ENCODE measurements around the gene HS6ST3.
"Not testable (repeated sequence)": the region's sequence is repeated elsewhere in the genome, so short reads cannot be mapped to it uniquely, and the experiment has no call there.

The HS6ST3 gene

DNA sequence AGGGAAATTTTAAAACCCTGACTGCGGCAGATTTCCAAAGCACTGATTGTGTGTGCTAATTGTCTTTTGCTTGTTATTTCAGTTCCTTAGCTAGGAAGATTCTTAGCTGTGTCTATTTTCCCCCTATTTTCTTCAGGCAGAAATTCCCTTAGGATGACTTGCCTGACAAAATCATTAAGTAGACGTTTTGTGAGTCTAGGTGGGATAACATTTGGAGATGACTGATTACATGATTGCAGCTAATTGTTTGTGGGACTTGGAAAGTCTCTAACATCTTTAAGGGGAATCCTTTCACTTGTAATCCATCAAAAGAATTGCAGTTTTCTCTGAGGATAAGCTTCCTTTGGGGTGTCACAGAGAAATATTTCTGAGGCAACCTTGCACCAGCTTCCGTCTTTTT, 676.4 kb downstream of the HS6ST3 start:
- Histone ChIP-seq H3K36me3 (ENCODE audit: low read depth) (no peaks in the 10 kb centered on the region), H3K27ac (ENCODE audit: poor library complexity, severe bottlenecking) (no peak overlapping the region), H3K4me1 (ENCODE audit: insufficient read depth, poor library complexity, severe bottlenecking) (no peaks in the 10 kb centered on the region), H3K27me3 (ENCODE audit: insufficient read depth, poor library complexity, severe bottlenecking) (no peaks in the 10 kb centered on the region), H3K4me3 (ENCODE audit: severe bottlenecking) (no peak overlapping the region), H3K9me3 (ENCODE audit: severe bottlenecking) (no peaks in the 10 kb centered on the region)
- no peak for ATAC-seq (ENCODE audit: low read depth)
- TF ChIP-seq, protein P1, sequence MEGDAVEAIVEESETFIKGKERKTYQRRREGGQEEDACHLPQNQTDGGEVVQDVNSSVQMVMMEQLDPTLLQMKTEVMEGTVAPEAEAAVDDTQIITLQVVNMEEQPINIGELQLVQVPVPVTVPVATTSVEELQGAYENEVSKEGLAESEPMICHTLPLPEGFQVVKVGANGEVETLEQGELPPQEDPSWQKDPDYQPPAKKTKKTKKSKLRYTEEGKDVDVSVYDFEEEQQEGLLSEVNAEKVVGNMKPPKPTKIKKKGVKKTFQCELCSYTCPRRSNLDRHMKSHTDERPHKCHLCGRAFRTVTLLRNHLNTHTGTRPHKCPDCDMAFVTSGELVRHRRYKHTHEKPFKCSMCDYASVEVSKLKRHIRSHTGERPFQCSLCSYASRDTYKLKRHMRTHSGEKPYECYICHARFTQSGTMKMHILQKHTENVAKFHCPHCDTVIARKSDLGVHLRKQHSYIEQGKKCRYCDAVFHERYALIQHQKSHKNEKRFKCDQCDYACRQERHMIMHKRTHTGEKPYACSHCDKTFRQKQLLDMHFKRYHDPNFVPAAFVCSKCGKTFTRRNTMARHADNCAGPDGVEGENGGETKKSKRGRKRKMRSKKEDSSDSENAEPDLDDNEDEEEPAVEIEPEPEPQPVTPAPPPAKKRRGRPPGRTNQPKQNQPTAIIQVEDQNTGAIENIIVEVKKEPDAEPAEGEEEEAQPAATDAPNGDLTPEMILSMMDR (IDR thresholded peaks at IDR 0.05; ENCODE audit: poor library complexity, severe bottlenecking): no peak
- DNase-seq (ENCODE audit: low spot score): no peak

DNA sequence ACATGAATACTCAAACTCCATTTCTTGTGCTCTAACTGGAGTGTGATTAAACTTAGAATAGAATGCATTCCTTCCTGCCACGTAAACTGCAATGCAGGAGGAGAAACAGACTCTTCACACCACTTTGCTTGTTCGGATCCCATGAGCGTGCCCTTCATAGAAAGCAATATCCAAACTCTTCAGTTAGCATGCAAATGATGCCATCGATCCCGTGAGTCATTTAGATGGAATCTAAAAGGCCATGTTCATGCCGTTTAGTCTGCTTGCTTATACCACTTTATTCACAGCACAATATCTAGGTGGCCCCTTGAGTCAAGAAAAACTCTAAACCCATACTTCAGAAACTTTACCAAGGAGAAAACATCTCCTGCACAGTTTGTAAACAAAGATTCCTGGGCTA, 678.6 kb downstream of the HS6ST3 start:
- Histone ChIP-seq H3K27me3 (ENCODE audit: insufficient read depth, poor library complexity, severe bottlenecking) (no peaks in the 10 kb centered on the region), H3K4me1 (ENCODE audit: insufficient read depth, poor library complexity, severe bottlenecking) (no peaks in the 10 kb centered on the region), H3K27ac (ENCODE audit: poor library complexity, severe bottlenecking) (no peak overlapping the region), H3K9me3 (ENCODE audit: severe bottlenecking) (no peaks in the 10 kb centered on the region), H3K36me3 (ENCODE audit: low read depth) (no peaks in the 10 kb centered on the region), H3K4me3 (ENCODE audit: severe bottlenecking) (no peak overlapping the region)
- ATAC-seq (ENCODE audit: low read depth) (no peak), DNase-seq (ENCODE audit: low spot score) (no peak)
- TF ChIP-seq, protein P1 (IDR thresholded peaks at IDR 0.05; ENCODE audit: poor library complexity, severe bottlenecking): no peak

DNA sequence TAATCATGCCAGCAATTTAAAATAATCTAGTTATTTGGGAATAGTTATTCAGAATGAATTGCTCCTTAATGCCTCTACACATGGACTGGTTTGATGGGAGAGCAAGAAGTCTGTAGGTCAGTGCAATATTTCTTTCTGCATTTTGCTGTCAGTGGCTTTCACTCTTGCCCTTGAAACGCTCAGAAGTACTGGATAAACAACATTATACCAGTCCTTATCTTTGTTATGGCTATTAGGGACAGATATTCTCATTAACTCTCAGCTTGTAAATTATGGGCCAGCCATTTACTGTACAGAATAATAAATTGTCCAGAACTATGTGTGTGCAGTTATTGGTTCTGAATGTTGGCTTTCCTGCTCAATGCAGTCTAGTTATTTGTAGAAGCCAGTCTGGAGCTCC, 680.0 kb downstream of the HS6ST3 start:
- H3K4me1 ChIP-seq (ENCODE audit: insufficient read depth, poor library complexity, severe bottlenecking): no peaks in the 10 kb centered on the region
- no peak overlapping the region for H3K4me3 ChIP-seq (ENCODE audit: severe bottlenecking)
- no peak overlapping the region for H3K27ac ChIP-seq (ENCODE audit: poor library complexity, severe bottlenecking)
- no peaks in the 10 kb centered on the region for H3K27me3 ChIP-seq (ENCODE audit: insufficient read depth, poor library complexity, severe bottlenecking)
- ATAC-seq (ENCODE audit: low read depth) (no peak), DNase-seq (ENCODE audit: low spot score) (no peak)
- no peaks in the 10 kb centered on the region for H3K36me3 ChIP-seq (ENCODE audit: low read depth)
- TF ChIP-seq, protein P1 (IDR thresholded peaks at IDR 0.05; ENCODE audit: poor library complexity, severe bottlenecking): no peak
- no peaks in the 10 kb centered on the region for H3K9me3 ChIP-seq (ENCODE audit: severe bottlenecking)

DNA sequence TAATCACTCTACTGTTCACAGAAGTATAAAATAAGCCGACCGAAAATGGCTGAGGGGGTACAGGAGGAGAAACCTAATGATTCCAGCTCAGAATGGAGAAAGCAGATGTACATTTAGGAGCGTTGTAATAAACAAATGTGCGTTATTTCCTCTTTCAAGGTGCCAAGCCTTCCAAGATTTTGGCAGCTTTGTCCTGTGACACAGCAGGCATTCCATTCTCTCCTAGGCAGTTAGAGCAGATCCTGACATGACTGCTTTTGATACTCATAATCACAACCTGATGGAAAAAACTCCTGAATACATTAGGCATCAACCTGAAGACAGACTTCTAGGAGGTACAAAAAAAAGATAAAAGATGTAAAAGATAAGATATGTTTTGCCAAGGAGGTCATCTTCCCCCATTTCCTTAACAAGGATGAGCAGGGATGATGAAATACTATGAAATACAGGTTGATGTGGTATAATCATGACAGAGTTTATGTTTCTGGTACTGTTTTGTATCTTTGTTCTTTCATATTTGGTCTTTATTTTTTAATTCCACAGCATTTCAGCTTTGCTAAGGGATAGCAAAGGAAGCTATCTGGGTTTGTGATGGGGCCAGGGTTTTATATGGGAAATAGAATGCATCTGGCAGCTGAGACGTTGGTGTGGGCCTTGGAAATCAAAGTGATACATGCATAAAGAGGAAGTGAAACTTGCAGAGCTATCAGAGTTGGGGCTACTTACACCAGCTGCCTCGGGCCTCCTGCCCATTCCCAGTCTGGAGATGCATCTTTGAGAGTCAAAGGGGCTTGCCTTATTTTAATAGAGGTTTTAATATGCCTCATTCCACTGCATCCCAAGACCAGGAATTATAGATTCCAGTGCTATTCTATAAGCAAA, 681.8 kb downstream of the HS6ST3 start:
- no peaks in the 10 kb centered on the region for H3K4me1 ChIP-seq (ENCODE audit: insufficient read depth, poor library complexity, severe bottlenecking)
- no peaks in the 10 kb centered on the region for H3K36me3 ChIP-seq (ENCODE audit: low read depth)
- TF ChIP-seq, protein P1 (IDR thresholded peaks at IDR 0.05; ENCODE audit: poor library complexity, severe bottlenecking): no peak
- ATAC-seq (ENCODE audit: low read depth) (no peak), DNase-seq (ENCODE audit: low spot score) (no peak)
- no peak overlapping the region for H3K27ac ChIP-seq (ENCODE audit: poor library complexity, severe bottlenecking)
- H3K9me3 ChIP-seq (ENCODE audit: severe bottlenecking): no peaks in the 10 kb centered on the region
- H3K4me3 ChIP-seq (ENCODE audit: severe bottlenecking): no peak overlapping the region
- no peaks in the 10 kb centered on the region for H3K27me3 ChIP-seq (ENCODE audit: insufficient read depth, poor library complexity, severe bottlenecking)

DNA sequence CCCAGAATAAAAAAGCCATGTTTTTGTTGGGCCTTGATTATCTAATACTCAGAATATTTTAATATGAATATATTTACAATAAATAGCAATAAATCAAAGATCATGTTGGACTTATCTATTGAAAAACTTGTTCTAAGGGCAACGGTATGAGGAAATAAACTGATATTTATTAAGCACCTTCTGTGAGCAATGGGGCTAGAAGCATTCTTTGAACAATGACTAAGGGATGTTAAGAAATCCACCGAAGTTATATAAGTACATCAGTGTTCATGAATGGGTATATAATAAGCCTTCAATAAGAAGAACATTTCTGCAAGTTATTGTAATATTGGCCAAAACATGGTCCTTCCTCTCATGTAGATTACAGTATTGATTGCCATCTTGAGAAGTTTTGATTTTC, 682.5 kb downstream of the HS6ST3 start:
- no peaks in the 10 kb centered on the region for H3K9me3 ChIP-seq (ENCODE audit: severe bottlenecking)
- H3K4me3 ChIP-seq (ENCODE audit: severe bottlenecking): no peak overlapping the region
- TF ChIP-seq, protein P1 (IDR thresholded peaks at IDR 0.05; ENCODE audit: poor library complexity, severe bottlenecking): no peak
- H3K4me1 ChIP-seq (ENCODE audit: insufficient read depth, poor library complexity, severe bottlenecking): no peaks in the 10 kb centered on the region
- no peaks in the 10 kb centered on the region for H3K27me3 ChIP-seq (ENCODE audit: insufficient read depth, poor library complexity, severe bottlenecking)
- DNase-seq (ENCODE audit: low spot score): no peak
- no peak overlapping the region for H3K27ac ChIP-seq (ENCODE audit: poor library complexity, severe bottlenecking)
- no peak for ATAC-seq (ENCODE audit: low read depth)
- H3K36me3 ChIP-seq (ENCODE audit: low read depth): no peaks in the 10 kb centered on the region

DNA sequence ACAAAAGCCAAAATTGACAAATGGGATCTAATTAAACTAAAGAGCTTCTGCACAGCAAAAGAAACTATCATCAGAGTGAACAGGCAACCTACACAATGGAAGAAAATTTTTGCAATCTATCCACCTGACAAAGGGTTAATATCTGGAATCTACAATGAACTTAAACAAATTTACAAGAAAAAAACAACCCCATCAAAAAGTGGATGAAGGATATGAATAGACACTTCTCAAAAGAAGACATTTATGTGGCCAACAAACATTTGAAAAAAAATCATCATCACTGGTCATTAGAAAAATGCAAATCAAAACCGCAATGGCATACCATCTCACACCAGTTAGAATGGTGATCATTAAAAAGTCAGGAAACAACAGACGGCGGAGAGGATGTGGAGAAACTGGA, 688.4 kb downstream of the HS6ST3 start:
- not testable (repeated sequence) for H3K4me3 ChIP-seq (ENCODE audit: severe bottlenecking); H3K9me3 ChIP-seq (ENCODE audit: severe bottlenecking); H3K27me3 ChIP-seq (ENCODE audit: insufficient read depth, poor library complexity, severe bottlenecking); DNase-seq (ENCODE audit: low spot score); H3K36me3 ChIP-seq (ENCODE audit: low read depth); H3K4me1 ChIP-seq (ENCODE audit: insufficient read depth, poor library complexity, severe bottlenecking); ATAC-seq (ENCODE audit: low read depth); H3K27ac ChIP-seq (ENCODE audit: poor library complexity, severe bottlenecking)
